Mammary epithelial cell (primary cell): ENCODE data around the gene TRIM40.

Experiments used
- CTCF ChIP-seq, 2 donors: IDR thresholded peaks in 1 of 2; conservative IDR thresholded peaks in 1 of 2; 2 replicates each; pipeline ENCODE4 v1.5.1; 2011 to 2012; ENCODE audit warnings: inconsistent platforms in 2 of 2, low read length in 2 of 2, mild to moderate bottlenecking in 2 of 2, control low read depth in 1 of 2, low read depth in 1 of 2; ENCODE audit not compliant: insufficient read depth in 1 of 2; ENCODE audit errors: extremely low read depth in 1 of 2
- EZH2 ChIP-seq: IDR thresholded peaks from 2 replicates; pipeline ENCODE4 v1.6.1; 2012; ENCODE audit warnings: low read length, inconsistent platforms, borderline replicate concordance

GRCh38 chr6:30149858-30150550 lies 14.1 kb downstream of the TRIM40 start:
- TF ChIP-seq CTCF (conservative IDR thresholded peaks at IDR 0.05 in 1 of 2, IDR thresholded peaks at IDR 0.05 in 1 of 2; ENCODE audit: extremely low read depth in 1 of 2, insufficient read depth in 1 of 2, low read depth in 1 of 2, low read length in 2 of 2) (no peak), EZH2 (no peak)
